HepG2 (cell line): Measurements from ENCODE around the gene RERE. TPM values are rescaled to one million over a fixed set of nuclear protein-coding genes. Genes with fewer than 3 reads are reported as not detected.

Experiments used
- ATAC-seq: fragments of 200-7000 bp; cut with Tn5 transposase; 3 replicates; pipeline ENCODE4 v1.9.1; 2020; ENCODE audit warnings: mild to moderate bottlenecking, moderate library complexity
- BruUV-seq: library from RNA; stranded (reverse); fragments of 400-500 nt; replicated peaks from 2 replicates; lab custom pipeline; 2021; lab: Mats Ljungman, UMichigan
- CTCF ChIA-PET: fragments of 300-600 bp; formaldehyde crosslinking; extraction: SDS; loops from one replicate; lab custom pipeline; 2021; ENCODE audit warnings: low total read pairs, inconsistent platforms, low intra/inter-chr PET ratio; lab: Yijun Ruan, JAX
- POLR2A ChIA-PET: fragments of 350-600 bp; sonication (Branson Sonifier 250); formaldehyde crosslinking; loops from one replicate; lab custom pipeline; 2020; ENCODE audit warnings: antibody characterized with exemption, inconsistent platforms; lab: Yijun Ruan, JAX
- DNase-seq: peaks from one replicate; pipeline ENCODE4 v3.0.0-alpha.2; 2015; ENCODE audit warnings: low spot score
- FAIRE-seq: peaks from 3 replicates; lab custom pipeline; 2011; peaks lifted over from hg19 to GRCh38; lab: Jason Lieb, UNC
- H2AFZ ChIP-seq: one replicate; pipeline ENCODE4 v1.6.1; 2011; ENCODE audit warnings: low read length, inconsistent platforms
- H3K27ac ChIP-seq: fragments of 300-600 bp; 3 replicates; pipeline ENCODE4 v1.8.0; 2011; ENCODE audit warnings: mixed run types, mild to moderate bottlenecking, mixed read lengths, low read length, inconsistent platforms; ENCODE audit not compliant: insufficient read depth; ENCODE audit errors: extremely low read length
- H3K27me3 ChIP-seq, 2 experiments: fragments of 200-600 bp in 1 of 2; 2 replicates in 1 of 2; 3 replicates in 1 of 2; pipeline versions ENCODE4 v1.6.0 to v1.8.0; 2011; ENCODE audit warnings: low read length in 2 of 2, mild to moderate bottlenecking in 2 of 2, moderate library complexity in 2 of 2, inconsistent platforms in 1 of 2; ENCODE audit not compliant: insufficient read depth in 2 of 2, control insufficient read depth in 1 of 2
- H3K36me3 ChIP-seq, 2 experiments: fragments of 200-600 bp in 1 of 2; replicated peaks in 1 of 2; 2 replicates in 1 of 2; 3 replicates in 1 of 2; pipeline versions ENCODE4 v1.5.1 to v1.8.0; 2011; ENCODE audit warnings: low read length in 2 of 2, inconsistent platforms in 1 of 2; ENCODE audit not compliant: insufficient read depth in 2 of 2, control insufficient read depth in 1 of 2
- H3K4me1 ChIP-seq: 2 replicates; pipeline ENCODE4 v1.5.1; 2012; ENCODE audit warnings: low read length, inconsistent platforms; ENCODE audit not compliant: insufficient read depth
- H3K4me2 ChIP-seq: 2 replicates; pipeline ENCODE4 v1.6.0; 2011; ENCODE audit warnings: low read depth, low read length, inconsistent platforms
- H3K4me3 ChIP-seq, 3 experiments: fragments of 200-600 bp in 1 of 3; sonication (generic), shearing (Covaris generic) in 1 of 3; replicated peaks in 1 of 3; 2 replicates each; pipeline ENCODE4 v1.5.1; 2011 to 2016; ENCODE audit warnings: low read length in 3 of 3, inconsistent platforms in 2 of 3, low read depth in 2 of 3, mild to moderate bottlenecking in 2 of 3, control low read depth in 1 of 3, mixed read lengths in 1 of 3; ENCODE audit not compliant: insufficient read depth in 1 of 3
- H3K79me2 ChIP-seq: one replicate; pipeline ENCODE4 v1.6.1; 2011; ENCODE audit warnings: low read length, inconsistent platforms; ENCODE audit not compliant: insufficient read depth
- H3K9ac ChIP-seq: 2 replicates; pipeline ENCODE4 v1.6.0; 2011; ENCODE audit warnings: mild to moderate bottlenecking, low read depth, low read length, inconsistent platforms; ENCODE audit not compliant: insufficient read depth
- H3K9me3 ChIP-seq: 2 replicates; pipeline ENCODE4 v1.5.1; 2012; ENCODE audit warnings: mild to moderate bottlenecking, low read length
- H4K20me1 ChIP-seq: 2 replicates; pipeline ENCODE4 v1.6.0; 2011; ENCODE audit warnings: inconsistent platforms, mild to moderate bottlenecking, low read length, moderate library complexity; ENCODE audit not compliant: insufficient read depth
- ARNTL ChIP-seq: sonication (generic); formaldehyde crosslinking; IDR thresholded peaks from 2 replicates; pipeline ENCODE4 v1.4.0; 2020; ENCODE audit warnings: mild to moderate bottlenecking, missing genetic modification reagents
- BHLHE40 ChIP-seq: IDR thresholded peaks from 2 replicates; pipeline ENCODE4 v1.6.1; 2011; ENCODE audit warnings: low read length, improper control_type of control experiment
- CBX5 ChIP-seq: sonication (generic); formaldehyde crosslinking; IDR thresholded peaks from 2 replicates; pipeline ENCODE4 v1.4.0; 2020; ENCODE audit warnings: missing genetic modification reagents, borderline replicate concordance
- CENPX ChIP-seq: sonication (generic); formaldehyde crosslinking; IDR thresholded peaks from 2 replicates; pipeline ENCODE4 v1.9.0; 2021; ENCODE audit warnings: mild to moderate bottlenecking, missing genetic modification reagents, moderate library complexity
- DR1 ChIP-seq: sonication (generic); formaldehyde crosslinking; IDR thresholded peaks from 2 replicates; pipeline ENCODE4 v1.8.0; 2021; ENCODE audit warnings: mild to moderate bottlenecking, missing genetic modification reagents, inconsistent platforms
- MED13 ChIP-seq: sonication (generic); formaldehyde crosslinking; IDR thresholded peaks from 2 replicates; pipeline ENCODE4 v1.5.0; 2020; ENCODE audit warnings: missing genetic modification reagents
- NONO ChIP-seq, 2 experiments: fragments of 450-650 bp in 1 of 2; sonication (generic) in 1 of 2; formaldehyde crosslinking in 1 of 2; IDR thresholded peaks in 1 of 2; conservative IDR thresholded peaks in 1 of 2; 2 replicates each; pipeline versions ENCODE4 v1.6.1 to v1.8.0; 2017 to 2022; ENCODE audit warnings: mild to moderate bottlenecking in 1 of 2, missing genetic modification reagents in 1 of 2, moderate library complexity in 1 of 2
- TP53 ChIP-seq: sonication (generic); formaldehyde crosslinking; conservative IDR thresholded peaks from 2 replicates; pipeline ENCODE4 v1.4.0; 2020; ENCODE audit warnings: missing genetic modification reagents
- ZNF143 ChIP-seq: sonication (generic); formaldehyde crosslinking; IDR thresholded peaks from 2 replicates; pipeline ENCODE4 v1.4.0; 2020; ENCODE audit warnings: missing genetic modification reagents
- ZNF230 ChIP-seq: sonication (generic); formaldehyde crosslinking; IDR thresholded peaks from 2 replicates; pipeline ENCODE4 v1.4.0; 2020; ENCODE audit warnings: mild to moderate bottlenecking, missing genetic modification reagents
- ZNF333 ChIP-seq: sonication (generic); formaldehyde crosslinking; IDR thresholded peaks from 2 replicates; pipeline ENCODE4 v1.4.0; 2020; ENCODE audit warnings: mild to moderate bottlenecking, missing genetic modification reagents, borderline replicate concordance
- ZNF552 ChIP-seq: sonication (generic); formaldehyde crosslinking; IDR thresholded peaks from 2 replicates; pipeline ENCODE4 v1.9.0; 2022; ENCODE audit warnings: missing genetic modification reagents, mild to moderate bottlenecking, borderline replicate concordance
- ZNF563 ChIP-seq: sonication (generic); formaldehyde crosslinking; IDR thresholded peaks from 2 replicates; pipeline ENCODE4 v1.8.0; 2022; ENCODE audit warnings: mild to moderate bottlenecking, moderate library complexity, missing genetic modification reagents
- ZNF776 ChIP-seq: sonication (generic); formaldehyde crosslinking; IDR thresholded peaks from 2 replicates; pipeline ENCODE4 v1.4.0; 2020; ENCODE audit warnings: mild to moderate bottlenecking, missing genetic modification reagents
- ZZZ3 ChIP-seq: sonication (generic); formaldehyde crosslinking; IDR thresholded peaks from 2 replicates; pipeline ENCODE4 v1.4.0; 2020; ENCODE audit warnings: missing genetic modification reagents, mild to moderate bottlenecking, borderline replicate concordance
- WGBS: methylation state at CpG from one replicate; pipeline ENCODE4 v1.1.6; 2017; ENCODE audit warnings: low lambda C conversion rate; 5-methylcytosine and 5-hydroxymethylcytosine counted together
- in situ Hi-C: cut with HindIII; loops from 2 replicates; pipeline ENCODE4 v1.10.0; 2017; ENCODE audit warnings: low pct_unique_long_range_greater_than_20kb; ENCODE audit not compliant: extremely low pct_ligation_motif_present
- intact Hi-C: fragments of 100-400 bp; cut with micrococcal nuclease; formaldehyde crosslinking; loops from one replicate; pipeline ENCODE4 v1.10.0; 2022; ENCODE audit not compliant: unreplicated experiment
- polyA plus RNA-seq, 8 experiments: library from polyadenylated mRNA; depleted of rRNA in 3 of 8; stranded (reverse) in 7 of 8; unstranded in 1 of 8; fragments of >200 nt; fragmentation: Illumina TruSeq in 4 of 8; extraction: Trizol in 4 of 8; gene quantifications; 2 replicates each; pipeline versions ENCODE4 v1.2.1 to v1.2.3, GENCODE V29; 2011 to 2016; ENCODE audit warnings: low read depth in 4 of 8, missing spikeins in 1 of 8, mixed read lengths in 1 of 8; ENCODE audit not compliant: insufficient read depth in 1 of 8
- total RNA-seq, 5 experiments: library from RNA; depleted of rRNA; stranded (reverse); fragments of >200 nt; fragmentation: Illumina TruSeq; extraction: Trizol; gene quantifications; 2 replicates each; pipeline ENCODE4 v1.2.3, GENCODE V29; 2016; ENCODE audit warnings: low read depth in 1 of 5
- TF ChIP-seq, protein P1 (sequence below): sonication (generic); formaldehyde crosslinking; IDR thresholded peaks from 2 replicates; pipeline ENCODE4 v1.4.0; 2020; ENCODE audit warnings: missing genetic modification reagents

The RERE gene
- total and polyA plus RNA-seq, 2 of the 13 experiments (the other 11 are each of a cell fraction or from before 2014, with no cell fraction given): 18.3 to 21.9 TPM

DNA sequence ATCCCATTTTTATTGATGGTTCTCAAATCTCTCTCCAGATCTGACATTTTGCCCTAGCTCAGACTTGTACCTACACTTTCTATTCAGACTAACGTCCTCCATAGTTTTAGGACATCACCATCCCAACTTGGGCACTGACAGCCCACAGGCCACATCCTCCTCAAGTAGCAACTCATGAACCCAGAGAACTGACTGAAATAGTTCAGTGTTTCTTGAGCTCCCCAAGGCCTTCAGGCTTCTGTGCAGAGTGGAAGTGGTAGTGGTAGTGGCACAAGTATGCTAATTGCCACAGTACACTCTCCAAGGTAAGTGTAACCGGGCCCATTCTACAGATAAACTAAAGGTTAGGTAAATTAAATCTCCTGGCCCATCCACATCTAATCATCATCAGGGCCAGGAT lies 387.0 kb downstream of the RERE start:
- Histone ChIP-seq H3K36me3 (peaks cover 14% of the 10 kb centered on the region in 2 experiments), H3K4me2 (no peak overlapping the region), H4K20me1 (peaks cover 30% of the 10 kb centered on the region), H3K4me3 (no peak overlapping the region), H3K27ac (no peak overlapping the region), H2AFZ (no peak overlapping the region), H3K27me3 (no peaks in the 10 kb centered on the region), H3K79me2 (peaks cover 8% of the 10 kb centered on the region), H3K9me3 (no peaks in the 10 kb centered on the region), H3K9ac (no peak overlapping the region), H3K4me1 (peaks cover 7% of the 10 kb centered on the region)
- CTCF ChIA-PET: no interaction called here
- intact Hi-C loops (no loop called here), in situ Hi-C loops (no loop called here)
- WGBS: 89% methylated on average over 2 of the region's 2 CpGs
- POLR2A ChIA-PET: no interaction called here
- DNase-seq (no peak), FAIRE-seq (no peak), ATAC-seq (no peak)
- BruUV-seq: no TSS peak
- TF ChIP-seq ZNF563 (CRISPR knock-in tag): no peak
- TF ChIP-seq ZNF230 (CRISPR knock-in tag): no peak
- no peak for TF ChIP-seq CBX5
- no peak for TF ChIP-seq ARNTL
- no peak for TF ChIP-seq BHLHE40
- no peak for TF ChIP-seq CENPX (CRISPR knock-in tag)
- TF ChIP-seq ZNF333 (CRISPR knock-in tag): no peak
- TF ChIP-seq ZZZ3 (CRISPR knock-in tag): no peak
- no peak for TF ChIP-seq DR1 (CRISPR knock-in tag)
- TF ChIP-seq, protein P1, sequence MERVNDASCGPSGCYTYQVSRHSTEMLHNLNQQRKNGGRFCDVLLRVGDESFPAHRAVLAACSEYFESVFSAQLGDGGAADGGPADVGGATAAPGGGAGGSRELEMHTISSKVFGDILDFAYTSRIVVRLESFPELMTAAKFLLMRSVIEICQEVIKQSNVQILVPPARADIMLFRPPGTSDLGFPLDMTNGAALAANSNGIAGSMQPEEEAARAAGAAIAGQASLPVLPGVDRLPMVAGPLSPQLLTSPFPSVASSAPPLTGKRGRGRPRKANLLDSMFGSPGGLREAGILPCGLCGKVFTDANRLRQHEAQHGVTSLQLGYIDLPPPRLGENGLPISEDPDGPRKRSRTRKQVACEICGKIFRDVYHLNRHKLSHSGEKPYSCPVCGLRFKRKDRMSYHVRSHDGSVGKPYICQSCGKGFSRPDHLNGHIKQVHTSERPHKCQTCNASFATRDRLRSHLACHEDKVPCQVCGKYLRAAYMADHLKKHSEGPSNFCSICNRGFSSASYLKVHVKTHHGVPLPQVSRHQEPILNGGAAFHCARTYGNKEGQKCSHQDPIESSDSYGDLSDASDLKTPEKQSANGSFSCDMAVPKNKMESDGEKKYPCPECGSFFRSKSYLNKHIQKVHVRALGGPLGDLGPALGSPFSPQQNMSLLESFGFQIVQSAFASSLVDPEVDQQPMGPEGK (CRISPR knock-in tag): no peak
- TF ChIP-seq ZNF776: no peak
- TF ChIP-seq ZNF143 (CRISPR knock-in tag): no peak
- no peak for TF ChIP-seq NONO (IDR thresholded peaks at IDR 0.05)
- TF ChIP-seq NONO (CRISPR knock-in tag; conservative IDR thresholded peaks at IDR 0.05): no peak
- TF ChIP-seq MED13: no peak
- TF ChIP-seq ZNF552 (CRISPR knock-in tag): no peak
- TF ChIP-seq TP53 (CRISPR knock-in tag): no peak
